Activated CD8-positive, alpha-beta memory T cell treated with anti-CD3 and anti-CD28 coated beads, Interleukin-2, amount 50 U/mL, for 48 hours (primary cell): ENCODE results near the gene FBXO40.
A peak's percentile ranks its signal among the peaks of the same experiment; 100 is the strongest.

Source experiments
- DNase-seq: peaks from one replicate; pipeline ENCODE4 v3.0.0-alpha.2; 2020

FBXO40 gene

GRCh38 chr3:121624147-121624899, 31.1 kb downstream of the FBXO40 start:
- no peak for DNase-seq

- no peak for DNase-seq
Observed at GRCh38 chr3:121626495-121626894, 33.3 kb downstream of the FBXO40 start.

GRCh38 chr3:121627211-121627610, 34.0 kb downstream of the FBXO40 start:
- no peak for DNase-seq

DNA sequence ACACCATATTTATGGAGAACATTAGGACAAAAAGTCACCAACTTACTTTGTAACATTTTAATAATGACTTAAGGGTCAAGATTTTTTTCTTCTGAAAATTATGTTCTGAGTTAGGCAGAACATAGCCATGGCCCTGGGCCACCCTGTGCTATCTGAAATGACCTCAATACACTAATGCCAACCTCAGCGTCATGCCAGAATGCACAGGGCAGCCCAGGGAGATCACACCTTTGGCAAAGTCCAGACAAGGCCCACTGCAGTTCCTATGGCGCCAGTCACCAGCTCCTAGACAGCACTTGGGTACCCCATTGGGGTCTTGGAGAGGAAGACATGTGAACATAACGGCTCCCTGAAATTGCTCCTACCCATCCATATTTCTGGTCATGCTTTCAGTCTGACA, 34.4 kb downstream of the FBXO40 start:
- no peak for DNase-seq

GRCh38 chr3:121629601-121630000, 36.4 kb downstream of the FBXO40 start:
- no peak for DNase-seq

- no peak for DNase-seq
Observed at GRCh38 chr3:121630355-121630754, 37.2 kb downstream of the FBXO40 start.

- no peak for DNase-seq
Observed at GRCh38 chr3:121637922-121638321, 44.7 kb downstream of the FBXO40 start.

DNA sequence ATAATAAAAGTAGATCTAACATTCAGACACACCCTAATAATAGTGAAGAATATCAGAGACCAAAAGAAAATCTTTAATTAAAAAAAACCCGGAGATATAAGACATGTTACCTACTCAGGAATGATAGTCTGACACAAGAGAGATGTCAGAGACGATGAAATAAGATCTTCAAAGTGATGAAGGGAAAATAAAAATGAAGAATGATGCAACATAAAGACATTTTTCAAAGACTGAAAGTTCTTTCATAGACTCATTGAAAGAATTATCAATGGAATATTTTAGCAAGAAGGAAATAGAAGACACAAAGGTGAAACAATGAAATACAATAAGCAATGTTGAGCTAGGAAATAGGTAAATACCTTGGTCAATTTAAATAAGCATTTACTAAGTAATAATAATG, 47.9 kb downstream of the FBXO40 start:
- DNase-seq: no peak

DNA sequence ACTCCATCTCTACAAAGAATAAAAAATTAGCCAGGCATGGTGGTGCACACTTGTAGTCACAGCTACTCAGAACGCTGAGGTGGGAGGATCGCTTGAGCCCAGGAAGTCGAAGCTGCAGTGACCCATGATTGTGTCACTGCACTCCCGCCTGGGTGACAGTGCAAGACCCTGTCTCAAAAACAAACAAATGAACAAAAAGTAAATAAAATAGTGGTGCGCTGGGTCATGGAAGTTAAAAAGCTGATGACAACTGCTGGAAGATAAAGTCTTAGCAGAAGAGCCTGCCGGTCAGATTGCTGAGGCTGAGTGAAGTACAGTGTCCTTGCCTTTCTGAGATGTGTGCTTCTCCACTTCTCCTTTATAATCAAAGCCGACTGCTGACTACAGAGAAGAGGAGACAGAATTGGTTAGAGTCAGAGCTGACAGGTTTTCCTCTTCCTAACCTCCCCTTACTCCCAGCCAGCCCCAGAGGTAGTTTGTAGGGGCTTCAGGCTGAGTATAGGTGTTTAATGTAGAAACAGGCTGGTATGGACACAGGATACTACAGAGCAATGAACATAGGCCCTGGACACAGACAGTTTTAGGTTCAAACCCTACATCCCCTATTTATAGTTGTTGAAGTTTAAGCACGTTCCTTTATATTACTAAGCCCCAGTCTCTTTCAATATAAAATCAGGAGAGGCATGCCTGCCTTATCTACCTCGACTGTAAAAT, 49.6 kb downstream of the FBXO40 start:
- no peak for DNase-seq

- no peak for DNase-seq
Observed at GRCh38 chr3:121645054-121645453, 51.9 kb downstream of the FBXO40 start.

GRCh38 chr3:121648219-121648958, 55.2 kb downstream of the FBXO40 start:
- no peak for DNase-seq

DNA sequence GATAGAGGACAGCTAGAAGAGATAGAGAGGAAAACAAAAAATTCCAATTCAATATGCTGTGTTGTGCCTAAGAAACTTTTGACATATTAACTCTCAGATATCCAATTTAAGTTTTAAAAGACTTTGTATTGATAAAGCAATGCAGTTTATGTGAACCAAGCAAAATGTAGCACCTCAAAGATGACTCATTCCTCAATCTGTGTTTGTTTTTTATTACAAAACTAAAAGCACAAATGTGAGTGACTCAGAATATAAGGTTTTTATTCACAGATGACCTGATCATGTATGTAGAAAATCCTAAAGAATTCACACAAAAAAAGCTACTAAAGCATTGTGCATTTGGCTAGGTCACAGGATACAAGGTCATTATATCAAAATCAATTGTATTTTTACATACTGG, 56.5 kb downstream of the FBXO40 start:
- DNase-seq: no peak

- no peak for DNase-seq
Observed at GRCh38 chr3:121651684-121652083, 58.5 kb downstream of the FBXO40 start.

GRCh38 chr3:121654493-121655385, 61.6 kb downstream of the FBXO40 start:
- no peak for DNase-seq

GRCh38 chr3:121658716-121659435, 65.7 kb downstream of the FBXO40 start:
- DNase-seq: no peak

DNA sequence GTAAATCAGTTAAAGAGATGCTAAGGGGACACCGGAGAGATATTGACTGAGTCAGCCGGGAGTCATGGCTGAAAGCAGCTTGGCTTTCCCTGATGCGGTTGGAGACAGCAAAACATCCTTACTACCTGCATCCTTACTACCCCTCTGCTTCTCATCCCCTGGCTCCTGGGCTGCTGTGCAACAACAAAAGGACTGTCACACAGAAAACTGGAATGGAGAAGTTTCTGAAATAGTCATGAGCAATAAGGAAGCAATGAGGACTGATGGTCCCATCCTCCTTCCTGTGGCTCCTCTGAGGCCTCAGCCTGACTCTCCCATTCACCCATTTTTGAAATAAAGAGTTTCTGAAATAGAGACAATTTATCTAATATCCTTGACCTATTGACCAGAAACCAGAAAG, 66.4 kb downstream of the FBXO40 start:
- no peak for DNase-seq

DNA sequence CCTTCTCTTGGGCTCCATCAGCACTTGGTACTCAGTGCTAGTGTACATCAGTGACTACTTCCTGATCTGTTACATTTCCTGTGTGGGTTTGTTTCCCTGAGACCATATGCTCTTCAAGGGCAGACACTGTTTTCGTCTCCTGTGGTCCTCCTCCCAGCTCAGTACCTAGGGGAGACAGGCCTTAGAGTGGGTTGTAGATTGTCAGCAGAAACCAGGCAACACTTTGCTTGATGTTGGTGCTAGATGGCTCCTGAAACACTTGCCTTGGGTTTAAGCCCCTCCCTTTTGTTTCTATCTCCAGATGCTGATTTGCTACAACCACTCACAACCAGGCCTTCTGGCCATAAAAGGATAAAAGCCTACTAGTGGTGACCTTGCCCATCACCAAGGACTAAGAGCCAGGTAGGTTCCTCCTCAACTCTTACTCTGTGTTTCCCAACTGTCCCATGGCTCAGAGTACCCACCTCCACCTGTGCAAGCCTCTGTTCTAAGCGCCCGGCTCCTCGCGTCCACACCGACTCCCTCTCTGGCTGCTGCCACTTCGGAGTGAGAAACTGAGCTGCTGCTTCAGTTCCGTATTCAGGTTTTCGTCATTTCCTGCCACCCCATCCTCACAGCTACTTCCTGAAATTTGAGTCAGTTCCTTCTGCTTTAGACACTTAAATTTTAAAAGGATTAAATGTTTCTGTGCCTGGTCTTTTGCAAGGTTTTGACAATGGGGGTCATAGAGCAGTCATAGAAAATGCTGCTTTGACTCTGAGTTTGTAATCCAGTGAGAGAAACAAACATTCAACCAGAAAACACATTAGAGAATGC, 67.4 kb downstream of the FBXO40 start, which contains the start of gene HCLS1:
HCLS1 (minus strand) TSS at position 548 of the 816 bp plus-strand sequence. CDS start 2,556 bp downstream, outside the sequence.
- peak; percentile 86 for DNase-seq

DNA sequence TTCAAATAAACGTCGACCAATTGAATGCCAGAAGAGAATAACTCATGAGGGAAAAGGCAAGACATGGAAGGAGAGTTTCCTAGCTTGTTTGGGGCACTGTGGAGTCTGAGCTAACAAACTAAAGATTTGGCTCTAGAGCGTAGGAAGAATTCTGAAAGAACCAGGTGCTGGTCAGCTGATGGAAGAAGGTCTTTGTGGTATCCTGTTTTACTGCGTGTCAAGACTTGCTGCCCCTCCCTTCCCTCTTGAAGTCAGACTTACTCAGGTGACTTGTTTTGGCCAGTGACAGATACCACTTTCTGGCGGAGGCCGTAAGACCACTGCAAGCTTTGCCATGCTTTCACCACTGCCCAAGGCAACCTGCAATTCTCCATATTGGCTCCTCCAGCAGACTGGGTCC, 68.2 kb downstream of the FBXO40 start:
- DNase-seq: no peak

DNA sequence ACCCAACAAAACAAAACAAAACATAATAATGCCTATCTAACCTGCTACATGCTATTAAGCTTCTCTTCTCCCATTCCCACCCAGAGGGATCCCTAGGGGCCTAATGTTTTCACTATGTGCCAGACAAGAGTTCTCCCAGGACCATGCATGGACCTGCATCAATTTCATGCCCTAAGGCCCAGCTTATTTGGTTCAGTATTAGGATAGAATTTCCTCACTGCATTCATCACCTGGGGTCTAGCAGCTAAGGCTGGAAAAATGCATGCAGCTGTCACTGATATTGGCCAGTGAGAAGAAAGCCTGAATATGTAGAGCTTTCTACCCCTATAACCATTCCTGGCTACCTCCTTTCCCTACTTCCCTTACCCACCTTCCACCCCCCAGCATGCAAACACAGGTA, 69.6 kb downstream of the FBXO40 start:
- no peak for DNase-seq

GRCh38 chr3:121663171-121663847, 70.1 kb downstream of the FBXO40 start:
- DNase-seq: no peak
